Kidney (tissue), 14 donors: Measurements from ENCODE around the gene ZFPM1. TPM values are rescaled to one million over a fixed set of nuclear protein-coding genes. Genes with fewer than 3 reads are reported as not detected.

ENCODE experiments used
- DNase-seq, 5 donors: peaks; one replicate each; pipeline ENCODE4 v3.0.0-alpha.2; 2013 to 2020
- FAIRE-seq: peaks from 2 replicates; lab custom pipeline; 2012; peaks lifted over from hg19 to GRCh38; lab: Jason Lieb, UNC
- H3K27ac ChIP-seq, 2 donors: one replicate each; pipeline ENCODE4 v1.7.0; 2013; ENCODE audit warnings: low read depth in 2 of 2, low read length in 2 of 2, inconsistent platforms in 1 of 2
- H3K27me3 ChIP-seq: one replicate; pipeline ENCODE4 v1.7.1; 2013; ENCODE audit warnings: low read length, inconsistent platforms; ENCODE audit not compliant: control insufficient read depth, insufficient read depth
- H3K36me3 ChIP-seq, 3 donors: one replicate each; pipeline versions ENCODE4 v1.7.0 to v1.7.1; 2013; ENCODE audit warnings: low read length in 3 of 3, control low read depth in 1 of 3, inconsistent platforms in 1 of 3; ENCODE audit not compliant: insufficient read depth in 3 of 3, control insufficient read depth in 2 of 3
- H3K4me1 ChIP-seq, 3 donors: one replicate each; pipeline versions ENCODE4 v1.7.0 to v1.7.1; 2013; ENCODE audit warnings: low read length in 3 of 3, inconsistent platforms in 1 of 3, low read depth in 1 of 3; ENCODE audit not compliant: control insufficient read depth in 2 of 3, insufficient read depth in 2 of 3
- H3K4me3 ChIP-seq, 3 donors: one replicate each; pipeline versions ENCODE4 v1.7.0 to v1.8.1; 2013; ENCODE audit warnings: low read length in 3 of 3, control low read depth in 1 of 3, inconsistent platforms in 1 of 3
- H3K9ac ChIP-seq, 3 donors: one replicate each; pipeline versions ENCODE4 v1.7.0 to v1.7.1; 2013; ENCODE audit warnings: low read length in 3 of 3, control low read depth in 1 of 3, inconsistent platforms in 1 of 3
- H3K9me3 ChIP-seq, 3 donors: one replicate each; pipeline versions ENCODE4 v1.7.0 to v1.7.1; 2013; ENCODE audit warnings: low read length in 3 of 3, control low read depth in 1 of 3, inconsistent platforms in 1 of 3; ENCODE audit not compliant: control insufficient read depth in 2 of 3, insufficient read depth in 1 of 3
- CTCF ChIP-seq: IDR thresholded peaks from 3 replicates; pipeline ENCODE4 v1.5.1; 2012; ENCODE audit warnings: mild to moderate bottlenecking, moderate library complexity, borderline replicate concordance; ENCODE audit not compliant: insufficient read depth; ENCODE audit errors: extremely low read depth
- intact Hi-C: fragments of 100-400 bp; cut with DNase I; formaldehyde crosslinking; loops from one replicate; pipeline ENCODE4 v1.11.1; 2022
- microRNA-seq: library from miRNA; unstranded; fragments of <30 nt; microRNA quantifications from one replicate; pipeline ENCODE4 v1.2.0, GENCODE V29; 2020
- polyA plus RNA-seq: library from polyadenylated mRNA; stranded (reverse); fragments of 350-450 nt; fragmentation: Illumina TruSeq; extraction: RNeasy Lipid Tissue Mini Kit (QIAGEN cat#74804); gene quantifications from one replicate; pipeline ENCODE4 v1.2.3, GENCODE V29; 2014; ENCODE audit warnings: low read depth, low replicate concordance; ENCODE audit not compliant: insufficient read depth
- total RNA-seq: library from RNA; stranded (reverse); fragmentation: NEBNext Ultra II Directional; extraction: Animal tissue kit (Norgen Biotek cat#: 25700); gene quantifications from one replicate; pipeline ENCODE4 v1.2.1, GENCODE V29; 2021
- donor health status: control.
- donor health status: control.
- donor health status: control.
- donor health status: control.
- donor health status: control.
- donor health status: DM: yes; HTN: yes; CAD: no.
- donor health status: Normal renal cell carcinoma (clear cell type).

Gene ZFPM1
- total and polyA plus RNA-seq, 2 donors from 2014 or later, result 1.9 to 9.2 TPM

GRCh38 chr16:88584676-88585075 lies 131.6 kb downstream of the ZFPM1 start:
- no peak for TF ChIP-seq CTCF
- FAIRE-seq, result no peak
- no peak overlapping the region for H3K9ac ChIP-seq
- no peak overlapping the region for H3K27ac ChIP-seq
- intact Hi-C loops, result no loop called here
- H3K27me3 ChIP-seq, result no peaks in the 10 kb centered on the region
- no peaks in the 10 kb centered on the region for H3K4me1 ChIP-seq
- no peak overlapping the region for H3K4me3 ChIP-seq
- no peak for DNase-seq
- H3K36me3 ChIP-seq, result peaks cover 0 to 38% (median 33%) of the 10 kb centered on the region in 3 donors
- no peaks in the 10 kb centered on the region for H3K9me3 ChIP-seq

GRCh38 chr16:88585269-88585668 lies 132.2 kb downstream of the ZFPM1 start:
- Histone ChIP-seq H3K4me1 (no peaks in the 10 kb centered on the region), H3K36me3 (peaks cover 2 to 42% (median 35%) of the 10 kb centered on the region in 3 donors), H3K9me3 (no peaks in the 10 kb centered on the region), H3K27ac (no peak overlapping the region), H3K27me3 (no peaks in the 10 kb centered on the region), H3K4me3 (no peak overlapping the region), H3K9ac (no peak overlapping the region)
- FAIRE-seq (no peak), DNase-seq (no peak)
- intact Hi-C loops, result no loop called here
- no peak for TF ChIP-seq CTCF

- no peak for TF ChIP-seq CTCF
- Histone ChIP-seq H3K27ac (no peak overlapping the region), H3K4me3 (no peak overlapping the region), H3K4me1 (no peaks in the 10 kb centered on the region), H3K36me3 (peaks cover 2 to 46% (median 32%) of the 10 kb centered on the region in 3 donors), H3K9ac (no peak overlapping the region), H3K9me3 (no peaks in the 10 kb centered on the region), H3K27me3 (no peaks in the 10 kb centered on the region)
- DNase-seq (no peak), FAIRE-seq (no peak)
- intact Hi-C loops, result no loop called here
Measured at GRCh38 chr16:88585927-88586581, 133.0 kb downstream of the ZFPM1 start.

Small RNA genes lying within 50 kb of the gene (microRNA-seq; reads per million reads assigned to microRNA genes)
- not detected for gene MIR5189

Other genes starting within 250 kb of the ZFPM1 start
- 1.6 TPM for gene ZNF469, start 70.3 kb upstream of the ZFPM1 start, total RNA-seq
- 0.09 TPM for gene ZNF469, start 70.3 kb upstream of the ZFPM1 start, polyA plus RNA-seq
- 38.2 TPM for gene ZC3H18, start 117.1 kb downstream of the ZFPM1 start, total RNA-seq
- gene ZC3H18, start 117.1 kb downstream of the ZFPM1 start, polyA plus RNA-seq, result 11.4 TPM
- not detected for gene IL17C, start 185.3 kb downstream of the ZFPM1 start, total RNA-seq
- not detected for gene IL17C, start 185.3 kb downstream of the ZFPM1 start, polyA plus RNA-seq
- 395 TPM for gene CYBA, start 197.8 kb downstream of the ZFPM1 start, total RNA-seq
- 263 TPM for gene CYBA, start 197.8 kb downstream of the ZFPM1 start, polyA plus RNA-seq
- 35.4 TPM for gene MVD, start 209.8 kb downstream of the ZFPM1 start, total RNA-seq
- 48.9 TPM for gene MVD, start 209.8 kb downstream of the ZFPM1 start, polyA plus RNA-seq
- gene SNAI3, start 233.2 kb downstream of the ZFPM1 start, total RNA-seq, result 2.3 TPM
- 0.75 TPM for gene SNAI3, start 233.2 kb downstream of the ZFPM1 start, polyA plus RNA-seq